Neuron (in vitro differentiated cells): ENCODE results near the gene UBE2G1.
"Not testable (repeated sequence)": the region's sequence is repeated elsewhere in the genome, so short reads cannot be mapped to it uniquely, and the experiment has no call there.

Experiments used
- H2AFZ ChIP-seq: one replicate; pipeline ENCODE4 v1.6.1; 2013; ENCODE audit warnings: low read depth, mild to moderate bottlenecking, inconsistent platforms, low read length, moderate library complexity
- H3K27me3 ChIP-seq: one replicate; pipeline ENCODE4 v1.6.1; 2013; ENCODE audit warnings: low read length; ENCODE audit not compliant: insufficient read depth
- H3K36me3 ChIP-seq: one replicate; pipeline ENCODE4 v1.6.1; 2013; ENCODE audit warnings: low read length; ENCODE audit not compliant: insufficient read depth
- H3K4me1 ChIP-seq: one replicate; pipeline ENCODE4 v1.6.1; 2013; ENCODE audit warnings: low read length; ENCODE audit not compliant: insufficient read depth
- H3K4me3 ChIP-seq: 2 replicates; pipeline ENCODE4 v1.5.1; 2013; ENCODE audit warnings: mild to moderate bottlenecking, low read length, moderate library complexity
- H3K9me3 ChIP-seq: one replicate; pipeline ENCODE4 v1.6.1; 2013; ENCODE audit warnings: low read length

UBE2G1 gene

GRCh38 chr17:4262703-4263102 is 103.8 kb downstream of the UBE2G1 start:
- Histone ChIP-seq H3K9me3 (peaks cover 16% of the 10 kb centered on the region), H3K36me3 (peaks cover 17% of the 10 kb centered on the region), H3K4me3 (peak overlapping the region; percentile 58), H2AFZ (no peak overlapping the region), H3K4me1 (peaks cover 11% of the 10 kb centered on the region), H3K27me3 (no peaks in the 10 kb centered on the region)

GRCh38 chr17:4261452-4261851 is 105.0 kb downstream of the UBE2G1 start:
- Histone ChIP-seq H3K4me1 (peaks cover 11% of the 10 kb centered on the region), H3K27me3 (no peaks in the 10 kb centered on the region), H2AFZ (no peak overlapping the region), H3K4me3 (no peak overlapping the region), H3K9me3 (peaks cover 16% of the 10 kb centered on the region), H3K36me3 (peaks cover 17% of the 10 kb centered on the region)

- Histone ChIP-seq H3K27me3 (no peaks in the 10 kb centered on the region), H3K4me1 (peaks cover 5% of the 10 kb centered on the region), H2AFZ (no peak overlapping the region), H3K9me3 (peaks cover 16% of the 10 kb centered on the region), H3K4me3 (no peak overlapping the region), H3K36me3 (peaks cover 19% of the 10 kb centered on the region)
Measured at GRCh38 chr17:4258867-4259266, 107.6 kb downstream of the UBE2G1 start.

GRCh38 chr17:4256952-4257351 is 109.5 kb downstream of the UBE2G1 start:
- Histone ChIP-seq H3K4me3 (no peak overlapping the region), H3K36me3 (peaks cover 19% of the 10 kb centered on the region), H3K4me1 (no peaks in the 10 kb centered on the region), H3K9me3 (peaks cover 16% of the 10 kb centered on the region), H2AFZ (no peak overlapping the region), H3K27me3 (no peaks in the 10 kb centered on the region)

- not testable (repeated sequence) for H2AFZ ChIP-seq, H3K9me3 ChIP-seq, H3K4me3 ChIP-seq, H3K4me1 ChIP-seq, H3K27me3 ChIP-seq
- H3K36me3 ChIP-seq = peaks cover 10% of the 10 kb centered on the region
Measured at GRCh38 chr17:4255271-4255670, 111.2 kb downstream of the UBE2G1 start.

GRCh38 chr17:4250887-4251286 is 115.6 kb downstream of the UBE2G1 start:
- Histone ChIP-seq H3K4me3 (no peak overlapping the region), H3K27me3 (no peaks in the 10 kb centered on the region), H2AFZ (no peak overlapping the region), H3K36me3 (peaks cover 7% of the 10 kb centered on the region), H3K9me3 (no peaks in the 10 kb centered on the region), H3K4me1 (no peaks in the 10 kb centered on the region)

- no peaks in the 10 kb centered on the region for H3K9me3 ChIP-seq
- no peaks in the 10 kb centered on the region for H3K27me3 ChIP-seq
- H3K4me3 ChIP-seq = no peak overlapping the region
- peaks cover 7% of the 10 kb centered on the region for H3K36me3 ChIP-seq
- no peaks in the 10 kb centered on the region for H3K4me1 ChIP-seq
- H2AFZ ChIP-seq = no peak overlapping the region
Measured at GRCh38 chr17:4249452-4250029, 116.9 kb downstream of the UBE2G1 start.

- no peak overlapping the region for H2AFZ ChIP-seq
- no peaks in the 10 kb centered on the region for H3K27me3 ChIP-seq
- H3K36me3 ChIP-seq = peaks cover 7% of the 10 kb centered on the region
- H3K4me3 ChIP-seq = no peak overlapping the region
- H3K9me3 ChIP-seq = no peaks in the 10 kb centered on the region
- H3K4me1 ChIP-seq = no peaks in the 10 kb centered on the region
Measured at GRCh38 chr17:4248504-4249277, 117.8 kb downstream of the UBE2G1 start.

GRCh38 chr17:4247971-4248388 is 118.5 kb downstream of the UBE2G1 start:
- no peaks in the 10 kb centered on the region for H3K4me1 ChIP-seq
- H3K36me3 ChIP-seq = peaks cover 10% of the 10 kb centered on the region
- no peak overlapping the region for H3K4me3 ChIP-seq
- no peaks in the 10 kb centered on the region for H3K27me3 ChIP-seq
- no peaks in the 10 kb centered on the region for H3K9me3 ChIP-seq
- H2AFZ ChIP-seq = no peak overlapping the region

- Histone ChIP-seq H2AFZ (no peak overlapping the region), H3K4me3 (no peak overlapping the region), H3K9me3 (no peaks in the 10 kb centered on the region), H3K36me3 (peaks cover 11% of the 10 kb centered on the region), H3K27me3 (no peaks in the 10 kb centered on the region), H3K4me1 (no peaks in the 10 kb centered on the region)
Measured at GRCh38 chr17:4247361-4247970, 119.0 kb downstream of the UBE2G1 start.

GRCh38 chr17:4246674-4247073 is 119.8 kb downstream of the UBE2G1 start:
- Histone ChIP-seq H3K9me3 (no peaks in the 10 kb centered on the region), H3K4me3 (no peak overlapping the region), H3K4me1 (no peaks in the 10 kb centered on the region), H3K36me3 (peaks cover 16% of the 10 kb centered on the region), H3K27me3 (no peaks in the 10 kb centered on the region), H2AFZ (no peak overlapping the region)

GRCh38 chr17:4241535-4241934 is 124.9 kb downstream of the UBE2G1 start:
- Histone ChIP-seq H2AFZ (no peak overlapping the region), H3K27me3 (no peaks in the 10 kb centered on the region), H3K4me1 (no peaks in the 10 kb centered on the region), H3K36me3 (peaks cover 29% of the 10 kb centered on the region), H3K4me3 (no peak overlapping the region), H3K9me3 (no peaks in the 10 kb centered on the region)

- no peak overlapping the region for H3K4me3 ChIP-seq
- no peaks in the 10 kb centered on the region for H3K4me1 ChIP-seq
- H3K36me3 ChIP-seq = peaks cover 66% of the 10 kb centered on the region
- no peak overlapping the region for H2AFZ ChIP-seq
- no peaks in the 10 kb centered on the region for H3K27me3 ChIP-seq
- no peaks in the 10 kb centered on the region for H3K9me3 ChIP-seq
Measured at GRCh38 chr17:4236456-4236855, 130.0 kb downstream of the UBE2G1 start.
